Erythroblast (primary cell): ENCODE measurements around the gene CLDN22.

Source experiments
- GATA1 ChIP-seq: IDR thresholded peaks from 2 replicates; pipeline ENCODE4 v1.6.1; 2011; ENCODE audit warnings: low read depth, mild to moderate bottlenecking, control low read depth, low read length, moderate library complexity
- POLR2A ChIP-seq: IDR thresholded peaks from 2 replicates; pipeline ENCODE4 v1.6.1; 2011; ENCODE audit warnings: mild to moderate bottlenecking, low read length

GRCh38 chr4:183327827-183328226 lies 7.8 kb upstream of the CLDN22 start:
- TF ChIP-seq POLR2A (no peak), GATA1 (no peak)
